Stimulated activated CD8-positive, alpha-beta memory T cell treated with anti-CD3 and anti-CD28 coated beads, Interleukin-7, amount 100 ng/mL, for 24 hours (primary cell): Measurements from ENCODE around the gene RGS14.
"Not testable (repeated sequence)": the region's sequence is repeated elsewhere in the genome, so short reads cannot be mapped to it uniquely, and the experiment has no call there.

Experiments used
- DNase-seq: peaks from one replicate; pipeline ENCODE4 v3.0.0-alpha.2; 2020; ENCODE audit warnings: low read depth

RGS14 gene

DNA sequence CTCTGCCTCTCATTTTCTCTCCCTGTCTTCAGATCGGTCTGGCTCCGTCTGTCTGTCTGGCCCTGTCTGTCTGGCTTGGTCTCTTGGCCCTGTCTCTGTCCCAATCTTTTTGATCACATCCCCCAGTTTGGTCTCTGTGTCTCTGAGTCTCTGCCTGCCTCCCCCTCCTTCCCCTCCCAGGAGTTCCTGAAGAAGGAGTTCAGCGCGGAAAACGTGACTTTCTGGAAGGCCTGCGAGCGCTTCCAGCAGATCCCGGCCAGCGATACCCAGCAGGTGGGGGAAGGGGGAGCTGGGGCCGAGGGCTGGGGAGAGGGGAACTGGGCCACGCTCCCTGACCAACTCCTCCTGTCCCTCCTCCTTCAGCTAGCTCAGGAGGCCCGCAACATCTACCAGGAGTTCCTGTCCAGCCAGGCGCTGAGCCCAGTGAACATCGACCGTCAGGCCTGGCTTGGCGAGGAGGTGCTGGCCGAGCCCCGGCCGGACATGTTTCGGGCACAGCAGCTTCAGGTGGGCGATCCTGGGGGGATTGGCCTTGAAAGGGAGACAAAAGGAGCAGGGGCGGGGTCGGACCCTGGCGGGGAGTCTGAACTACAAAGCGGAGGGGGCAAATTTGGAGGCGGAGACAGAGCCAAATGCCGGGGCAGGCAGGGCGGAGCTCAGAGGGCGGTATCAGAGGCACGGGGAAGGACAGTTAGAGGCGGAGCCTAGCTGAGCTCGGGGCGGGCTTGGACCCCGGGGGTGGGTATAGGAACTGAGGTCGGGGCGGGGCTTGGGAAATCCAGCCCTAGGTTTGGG is 9.0 kb downstream of the RGS14 start:
- DNase-seq = no peak

DNA sequence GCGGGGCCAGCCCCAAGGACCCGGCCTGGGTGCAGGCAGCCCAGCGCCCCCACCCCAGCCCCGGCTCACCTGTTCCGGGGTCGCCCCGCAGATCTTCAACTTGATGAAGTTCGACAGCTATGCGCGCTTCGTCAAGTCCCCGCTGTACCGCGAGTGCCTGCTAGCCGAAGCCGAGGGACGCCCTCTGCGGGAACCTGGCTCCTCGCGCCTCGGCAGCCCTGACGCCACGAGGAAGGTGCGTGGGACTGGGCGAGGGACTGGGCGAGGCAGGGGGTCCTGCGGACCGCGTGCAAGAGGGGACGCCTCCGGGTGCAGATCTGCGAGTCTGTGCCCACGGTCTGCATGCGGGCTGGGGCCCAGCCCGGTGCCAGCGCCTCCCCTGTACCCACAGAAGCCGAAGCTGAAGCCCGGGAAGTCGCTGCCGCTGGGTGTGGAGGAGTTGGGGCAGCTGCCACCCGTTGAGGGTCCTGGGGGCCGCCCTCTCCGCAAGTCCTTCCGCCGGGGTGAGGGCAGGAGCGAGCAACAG is 9.7 kb downstream of the RGS14 start:
- no peak for DNase-seq

DNA sequence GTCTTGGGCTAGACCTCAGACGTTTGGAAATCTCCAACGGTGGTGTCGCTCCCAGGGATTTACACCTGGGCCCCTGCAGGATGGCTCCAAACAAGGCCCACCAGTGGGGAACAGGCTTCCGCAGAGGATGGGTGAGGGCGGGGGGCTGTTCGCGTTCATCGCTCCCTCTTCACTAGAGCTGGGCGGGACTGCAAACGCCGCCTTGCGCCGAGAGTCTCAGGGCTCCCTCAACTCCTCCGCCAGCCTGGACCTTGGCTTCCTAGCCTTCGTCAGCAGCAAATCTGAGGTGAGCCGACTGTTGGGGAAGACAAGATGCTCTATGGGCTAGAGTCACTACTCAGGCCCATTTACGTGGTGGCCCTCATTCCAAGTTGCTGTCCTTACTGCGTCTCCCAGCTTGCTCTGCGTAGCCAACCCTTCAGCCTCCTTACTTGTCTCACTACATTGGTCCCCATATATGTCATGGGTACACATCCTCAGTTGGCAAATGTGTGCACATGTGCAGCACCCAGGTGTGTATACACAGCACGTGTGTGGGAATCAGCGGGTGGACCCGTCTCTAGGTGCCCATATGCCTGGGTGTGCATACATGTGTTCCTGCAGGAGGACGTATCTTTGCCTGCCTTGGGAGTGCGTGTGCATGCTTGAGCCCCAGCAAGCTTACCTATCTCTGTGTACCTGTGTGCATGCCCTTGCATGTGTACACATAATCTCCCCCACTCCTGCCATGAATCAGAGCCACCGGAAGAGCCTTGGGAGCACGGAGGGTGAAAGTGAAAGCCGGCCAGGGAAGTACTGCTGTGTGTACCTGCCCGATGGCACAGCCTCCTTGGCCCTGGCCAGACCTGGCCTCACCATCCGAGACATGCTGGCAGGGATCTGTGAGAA is 10.5 kb downstream of the RGS14 start:
- DNase-seq = no peak

DNA sequence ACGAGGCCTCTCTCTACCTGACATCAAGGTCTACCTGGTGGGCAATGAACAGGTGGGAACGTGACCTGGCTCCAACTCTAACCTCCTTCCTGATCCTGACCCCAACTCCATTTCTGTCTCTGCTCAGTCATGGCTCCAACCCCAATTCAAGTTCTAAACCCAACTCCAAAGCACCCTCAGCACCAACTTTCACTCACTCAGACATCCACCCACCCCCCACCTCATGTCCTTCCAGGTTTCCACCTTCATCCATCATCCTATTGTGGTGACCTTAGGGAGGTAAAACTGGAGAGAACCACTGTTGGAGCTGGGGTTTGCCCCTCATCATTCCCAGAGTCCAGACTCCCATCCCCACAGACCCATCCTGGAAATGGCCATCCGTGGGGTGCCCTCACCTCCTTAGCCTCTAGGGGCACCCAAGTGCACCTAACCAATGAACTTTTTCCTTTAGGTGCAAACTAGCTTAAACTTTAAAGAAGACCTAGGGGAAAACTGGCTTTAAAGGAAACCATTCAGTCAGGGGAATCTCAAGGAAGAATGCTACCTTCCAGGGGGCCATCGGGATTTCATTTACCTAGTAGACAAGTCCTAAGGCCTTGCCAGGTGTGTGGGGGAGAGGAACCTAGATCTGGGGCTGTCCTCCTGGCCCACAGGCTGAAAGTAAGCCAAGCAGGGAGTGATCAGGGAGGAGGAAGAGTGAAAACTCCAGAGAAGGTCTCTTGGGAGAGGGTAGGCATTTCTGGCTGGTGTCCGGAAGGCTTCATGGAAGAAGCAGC is 11.3 kb downstream of the RGS14 start:
- DNase-seq = no peak

DNA sequence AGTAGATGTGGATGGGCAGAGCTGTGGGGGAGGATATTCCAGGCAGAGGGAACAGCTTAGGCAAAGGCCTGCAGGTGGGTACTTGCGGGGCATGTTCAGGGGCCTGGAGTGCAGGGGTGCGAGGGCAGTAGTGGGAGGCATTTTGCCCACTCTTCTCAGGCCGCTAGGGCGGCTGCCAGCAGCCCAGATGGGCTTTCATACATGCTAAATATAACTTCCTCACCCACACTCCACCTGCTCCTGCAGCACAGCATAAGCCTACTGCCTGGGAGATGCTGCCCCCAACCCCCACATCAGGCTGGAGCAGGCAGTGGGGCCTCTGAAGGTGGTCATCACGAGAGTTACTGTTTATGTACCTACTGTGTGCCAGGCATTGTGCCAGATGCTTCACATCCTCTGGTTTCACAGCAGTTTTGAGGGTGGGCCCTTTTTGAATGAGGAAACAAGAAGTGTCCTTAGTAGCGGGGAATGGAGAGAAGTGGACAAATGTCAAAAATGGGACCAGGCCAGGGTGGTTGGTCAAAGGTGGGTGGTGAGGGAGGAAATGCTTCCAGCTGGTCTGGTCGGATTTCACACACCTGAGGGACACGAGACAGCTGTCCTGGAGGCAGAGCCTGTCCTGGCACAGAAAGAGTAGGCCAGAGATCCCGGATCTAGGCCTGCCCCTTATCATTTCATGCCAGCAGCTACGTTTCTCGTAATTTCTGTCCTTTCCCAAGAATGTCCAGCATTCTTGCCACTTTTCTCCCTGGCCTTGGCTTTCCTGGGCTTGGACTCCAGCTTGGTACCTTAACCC is 12.1 kb downstream of the RGS14 start:
- no peak for DNase-seq

DNA sequence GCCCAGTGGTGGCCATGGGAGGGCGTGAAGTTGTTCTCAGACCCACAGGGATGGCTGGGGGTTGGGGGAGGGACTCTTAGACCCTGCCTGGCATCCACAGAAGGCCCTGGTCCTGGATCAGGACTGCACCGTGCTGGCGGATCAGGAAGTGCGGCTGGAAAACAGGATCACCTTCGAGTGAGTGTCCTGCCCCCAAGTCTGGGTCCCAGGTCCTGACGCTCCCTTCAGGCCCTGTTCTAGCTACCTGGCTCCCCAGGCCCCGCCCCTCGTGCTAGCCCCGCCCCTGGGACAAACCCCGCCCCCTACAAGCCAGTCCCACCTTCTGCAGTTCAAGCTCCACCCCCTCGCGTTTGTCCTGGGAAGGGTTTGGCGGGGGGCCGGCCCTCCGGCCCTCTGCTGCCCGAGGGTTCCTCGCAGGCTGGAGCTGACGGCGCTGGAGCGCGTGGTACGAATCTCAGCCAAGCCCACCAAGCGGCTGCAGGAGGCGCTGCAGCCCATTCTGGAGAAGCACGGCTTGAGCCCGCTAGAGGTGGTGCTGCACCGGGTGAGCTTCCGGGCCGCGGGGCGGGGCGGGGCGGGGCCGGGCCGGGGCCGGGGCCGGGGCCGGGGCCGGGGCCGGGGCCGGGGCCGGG is 12.9 kb downstream of the RGS14 start:
- DNase-seq = peak; percentile 34

DNA sequence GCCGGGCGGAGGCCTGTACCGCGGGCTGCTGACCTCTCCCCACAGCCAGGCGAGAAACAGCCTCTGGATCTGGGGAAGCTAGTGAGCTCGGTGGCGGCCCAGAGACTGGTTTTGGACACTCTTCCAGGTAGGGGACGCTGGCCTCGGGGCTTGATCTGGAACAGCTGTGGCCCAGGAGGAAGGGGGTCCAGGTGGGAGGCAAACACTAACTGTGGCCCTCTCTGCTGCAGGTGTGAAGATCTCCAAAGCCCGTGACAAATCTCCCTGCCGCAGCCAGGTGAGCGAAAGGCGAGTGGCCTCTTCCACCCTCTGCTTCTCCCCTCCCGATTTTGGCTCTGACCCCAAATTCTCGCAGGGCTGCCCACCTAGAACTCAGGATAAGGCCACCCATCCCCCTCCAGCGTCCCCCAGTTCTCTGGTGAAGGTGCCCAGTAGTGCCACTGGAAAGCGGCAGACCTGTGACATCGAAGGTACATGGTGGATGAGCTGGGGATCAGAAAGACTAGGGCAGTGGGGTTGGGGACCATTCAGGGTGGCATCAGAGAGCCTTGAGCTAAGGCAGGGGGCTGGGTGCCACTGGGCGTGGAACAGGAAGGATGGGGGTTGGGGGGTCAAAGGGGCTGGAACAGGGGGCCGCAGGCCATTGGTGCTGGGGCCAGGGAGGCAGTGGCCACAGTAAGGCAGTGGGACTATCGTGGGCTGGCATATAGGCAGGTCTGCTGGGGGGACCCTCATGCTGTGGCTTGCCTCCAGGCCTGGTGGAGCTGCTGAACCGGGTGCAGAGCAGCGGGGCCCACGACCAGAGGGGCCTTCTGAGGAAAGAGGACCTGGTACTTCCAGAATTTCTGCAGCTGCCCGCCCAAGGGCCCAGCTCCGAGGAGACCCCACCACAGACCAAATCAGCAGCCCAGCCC is 13.7 kb downstream of the RGS14 start:
- DNase-seq = no peak

DNA sequence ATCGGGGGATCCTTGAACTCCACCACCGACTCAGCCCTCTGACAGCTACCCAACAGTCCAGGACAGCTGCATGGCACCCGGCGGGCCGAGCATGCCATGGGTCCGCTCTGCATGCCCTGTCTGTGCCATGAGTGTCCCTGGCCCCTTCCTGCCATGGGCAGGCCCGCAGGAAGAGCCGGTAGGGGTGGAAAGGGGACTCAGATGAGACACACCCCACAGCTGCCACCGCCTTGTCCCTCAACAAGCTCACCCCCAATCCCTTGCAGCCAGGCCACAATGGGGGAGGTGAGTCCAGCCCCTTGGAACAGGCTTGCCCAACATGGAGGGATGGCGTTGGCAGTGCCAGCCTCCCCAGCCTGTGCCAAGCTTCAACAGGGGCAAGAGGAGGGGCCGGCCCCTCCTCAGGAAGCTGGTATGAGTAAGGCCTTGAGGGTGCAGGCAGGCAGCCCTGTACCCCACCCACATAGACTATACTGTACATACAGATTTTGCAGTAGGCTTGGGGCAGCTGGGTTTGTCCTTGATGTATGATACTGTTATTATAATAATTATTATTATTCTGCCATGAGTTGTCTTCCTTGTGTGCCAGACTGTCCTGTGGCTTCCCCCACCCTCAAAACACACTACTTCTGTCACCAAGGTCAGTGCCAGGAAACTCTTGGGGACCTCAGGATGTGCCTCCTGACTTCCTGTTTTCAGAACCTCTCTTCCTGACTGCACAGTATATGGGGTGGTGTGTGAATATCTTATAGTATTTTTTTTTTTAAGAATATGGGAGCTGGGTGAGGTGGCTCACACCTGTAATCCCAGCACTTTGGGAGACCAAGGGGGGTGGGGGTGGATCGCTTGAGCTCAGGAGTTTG is 14.5 kb downstream of the RGS14 start:
- no peak for DNase-seq

DNA sequence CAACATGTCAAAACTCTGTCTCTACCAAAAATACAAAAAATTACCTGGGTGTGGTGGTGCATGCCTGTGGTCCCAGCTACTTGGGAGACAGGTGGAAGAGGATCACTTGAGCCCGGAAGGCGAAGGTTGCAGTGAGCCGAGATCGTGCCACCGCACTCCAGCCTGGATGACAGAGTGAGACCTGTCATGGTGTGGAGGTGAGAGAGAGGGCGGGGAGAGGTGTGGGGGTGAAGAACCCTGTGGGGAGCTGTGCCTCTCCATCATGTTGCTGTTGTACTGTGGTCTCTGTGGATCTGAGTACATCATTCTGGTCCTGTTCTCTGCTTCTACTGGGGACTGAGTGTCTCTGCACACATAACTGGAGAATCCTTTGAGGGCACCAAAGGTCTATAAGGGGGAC is 15.2 kb downstream of the RGS14 start:
- DNase-seq = no peak

DNA sequence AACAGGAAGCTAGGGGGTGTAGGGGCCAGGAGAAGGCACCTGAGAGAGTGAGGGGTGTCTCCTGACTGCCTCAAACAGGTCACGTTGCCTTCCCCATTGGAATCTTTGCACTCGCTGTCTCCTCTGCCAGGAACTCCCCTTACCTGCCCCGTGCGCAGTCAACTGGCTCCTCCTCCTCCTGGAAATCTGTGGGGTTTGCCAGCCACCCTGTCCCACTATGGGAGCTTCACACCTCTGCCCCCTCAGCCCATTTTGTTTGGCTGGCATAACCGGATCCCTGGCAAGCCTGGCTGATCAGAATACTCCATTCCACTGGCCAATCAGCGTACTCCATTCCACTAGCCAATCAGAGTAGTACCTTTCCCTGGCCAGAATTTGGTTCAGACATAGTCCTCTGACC is 16.1 kb downstream of the RGS14 start:
- no peak for DNase-seq

DNA sequence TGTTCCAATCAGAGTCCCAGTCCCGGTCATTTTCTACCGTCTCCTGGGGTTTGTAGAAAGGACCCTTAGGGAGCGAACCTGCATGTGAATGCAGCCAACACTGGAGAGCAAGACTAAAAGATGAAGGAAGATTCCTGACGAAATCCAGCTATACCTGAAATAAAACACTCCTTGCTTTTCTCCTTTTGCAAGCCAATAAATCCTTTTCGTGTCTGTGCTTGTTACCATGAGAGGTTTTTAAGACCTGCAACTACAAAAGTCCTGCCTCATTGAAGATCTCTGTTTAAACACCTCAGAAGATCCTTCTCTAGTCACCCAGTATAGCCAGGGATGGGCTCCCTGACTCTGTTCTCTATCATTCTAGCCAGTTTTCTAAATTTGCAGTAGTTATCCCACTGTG is 16.5 kb downstream of the RGS14 start:
- no peak for DNase-seq

DNA sequence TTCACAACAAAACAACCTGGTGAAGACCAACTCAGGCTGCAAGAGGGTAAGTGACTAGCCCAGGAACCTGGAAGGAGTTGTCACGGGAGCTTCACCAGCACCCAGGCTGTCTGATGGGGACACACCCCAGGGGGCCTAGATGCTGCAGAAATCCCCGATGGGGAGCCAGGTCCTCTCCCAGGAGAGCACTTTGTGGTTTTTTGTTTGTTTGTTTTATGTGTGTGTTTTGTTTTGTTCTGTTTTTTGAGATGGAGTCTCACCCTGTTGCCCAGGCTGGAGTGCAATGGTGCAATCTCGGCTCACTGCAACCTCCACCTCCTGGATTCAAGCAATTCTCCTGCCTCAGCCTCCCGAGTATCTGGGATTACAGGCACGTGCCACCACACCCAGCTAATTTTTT is 17.8 kb downstream of the RGS14 start:
- not testable (repeated sequence) for DNase-seq

DNA sequence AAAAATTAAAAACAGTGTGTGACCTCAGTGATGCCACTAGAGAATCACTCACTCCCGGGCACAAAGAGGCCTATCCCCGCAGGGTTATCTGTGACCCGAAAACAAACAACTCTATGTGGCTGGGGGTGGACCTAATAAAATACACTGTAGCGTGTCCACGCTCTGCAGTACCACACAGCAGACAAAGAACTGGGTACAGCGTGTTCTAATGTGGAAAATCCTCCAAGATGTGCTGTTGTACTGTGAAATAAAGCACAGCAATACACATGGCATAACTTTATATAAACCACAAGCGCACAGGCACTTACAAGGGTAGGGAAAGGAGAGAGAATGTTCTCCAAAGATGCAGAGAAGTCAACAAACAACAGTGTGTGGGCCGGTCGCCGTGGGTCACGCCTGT is 18.4 kb downstream of the RGS14 start:
- DNase-seq = no peak

DNA sequence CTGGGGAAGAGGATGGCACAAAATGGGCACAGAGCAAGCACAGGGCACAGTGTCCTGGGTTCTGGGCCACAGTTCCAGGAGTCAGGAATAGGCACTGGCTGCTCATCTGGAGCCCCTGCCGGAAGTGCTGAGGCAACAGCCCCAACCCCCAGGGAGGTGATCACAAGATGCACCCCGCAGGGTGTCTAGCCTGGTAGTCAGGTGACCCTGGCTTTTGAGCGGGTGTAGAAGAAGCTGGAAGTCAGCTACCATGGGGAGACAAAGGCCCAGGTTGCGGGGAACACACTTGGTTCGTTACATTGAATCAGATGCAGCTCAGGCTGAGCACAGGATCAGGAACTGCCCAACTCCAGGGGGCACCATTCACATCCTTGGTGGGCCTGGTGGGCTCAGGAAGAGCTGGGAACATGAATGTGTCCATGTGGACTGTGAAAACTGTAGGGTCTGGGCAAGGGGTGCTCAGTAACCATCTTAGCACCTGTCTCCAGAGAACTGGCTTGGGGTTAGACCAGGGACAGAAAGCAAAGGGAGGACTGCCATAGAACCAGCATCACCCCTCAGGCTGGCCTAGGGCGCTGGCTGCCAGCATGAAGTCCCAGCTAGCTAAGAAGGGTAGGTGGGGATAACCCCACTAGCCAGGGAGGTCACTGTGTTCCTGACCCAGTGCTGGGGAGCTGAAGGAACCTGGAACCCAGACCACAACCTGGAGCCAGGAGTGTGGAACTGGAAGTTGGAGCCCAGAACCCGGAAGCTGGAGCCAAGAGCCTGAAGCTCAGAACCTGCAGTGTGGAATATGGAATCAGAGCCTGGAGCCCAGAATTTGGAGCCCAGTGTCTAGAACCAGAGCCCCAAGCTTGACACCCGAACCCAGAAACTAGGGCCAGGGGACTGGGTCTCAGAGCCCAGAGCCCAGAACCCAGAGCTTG is 20.4 kb downstream of the RGS14 start:
- no peak for DNase-seq

DNA sequence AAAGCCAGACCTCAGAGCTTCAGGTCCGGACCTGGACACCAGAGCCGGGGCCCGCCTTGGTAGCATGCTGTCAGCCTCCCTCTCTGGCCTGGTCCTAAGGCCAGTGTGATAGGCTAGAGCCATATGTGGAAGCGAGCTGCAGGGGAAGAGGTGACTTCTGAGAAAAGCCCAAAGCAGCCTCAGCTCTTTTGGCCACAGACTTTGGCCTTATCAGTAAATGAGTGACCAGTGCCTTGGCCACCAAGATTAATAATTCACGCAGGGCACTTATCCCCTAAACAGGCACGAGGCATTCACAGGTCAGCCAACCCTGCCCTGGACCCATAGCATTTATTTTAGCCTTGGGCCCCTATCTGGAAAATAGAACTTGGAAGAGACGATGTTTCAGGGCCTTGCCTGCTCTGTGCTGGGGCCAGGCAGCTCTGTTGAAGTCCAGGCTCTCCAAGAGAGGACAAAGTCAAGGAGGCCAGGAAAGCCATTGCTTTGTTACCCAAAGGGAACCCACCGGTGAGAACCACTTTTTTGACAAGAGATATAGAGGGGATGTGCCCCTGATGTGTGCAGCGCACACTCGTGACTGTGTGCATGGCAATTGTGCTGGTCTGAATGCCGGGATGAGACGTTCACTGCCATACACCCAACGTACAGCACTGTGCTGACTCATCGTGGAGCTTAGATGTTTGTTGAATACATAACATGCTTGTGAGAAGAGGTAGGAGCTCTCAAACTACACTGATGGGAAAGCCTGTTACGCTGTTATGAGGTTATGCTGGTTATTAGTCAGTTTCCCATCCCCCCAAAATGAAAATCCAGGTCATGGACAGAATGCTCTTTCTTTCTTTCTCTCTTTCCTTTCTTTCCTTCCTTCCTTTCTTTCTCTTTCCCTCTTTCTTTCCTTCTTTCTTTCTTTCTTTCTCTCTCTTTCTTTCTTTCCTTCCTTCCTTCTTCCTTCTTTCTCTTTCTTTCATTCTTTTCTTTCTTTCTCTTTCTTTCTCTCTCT is 21.5 kb downstream of the RGS14 start:
- DNase-seq = no peak

DNA sequence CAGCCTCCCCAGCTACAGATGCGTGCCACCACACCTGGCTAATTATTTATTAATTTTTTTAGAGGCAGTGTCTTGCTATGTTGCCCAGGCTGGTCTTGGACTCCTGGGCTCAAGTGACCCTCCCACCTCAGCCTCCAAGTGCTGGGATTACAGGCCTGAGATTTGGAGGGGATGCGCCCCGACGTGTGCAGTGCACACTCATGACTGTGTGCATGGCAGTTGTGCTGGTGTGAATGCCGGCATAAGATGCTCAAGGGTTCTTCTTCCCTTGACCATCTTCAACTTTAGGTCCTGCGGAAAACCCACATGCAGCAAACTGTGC is 23.0 kb downstream of the RGS14 start:
- DNase-seq = no peak
